GM23248 (cell line): ENCODE results near the gene GOLPH3.

Experiments
- EZH2 ChIP-seq: fragments of 200-600 bp; sonication (generic); IDR thresholded peaks from 2 replicates; pipeline ENCODE4 v1.6.1; 2018; ENCODE audit warnings: antibody characterized with exemption, mild to moderate bottlenecking; ENCODE audit not compliant: insufficient read depth, poor library complexity, severe bottlenecking
- EZH2phosphoT487 ChIP-seq: fragments of 200-600 bp; sonication (generic); IDR thresholded peaks from 2 replicates; pipeline ENCODE4 v1.6.1; 2018; ENCODE audit warnings: antibody characterized with exemption, moderate library complexity, mild to moderate bottlenecking, low read depth; ENCODE audit not compliant: insufficient read depth

GRCh38 chr5:32174011-32174870 is at the start of gene GOLPH3:
- TF ChIP-seq EZH2 (no peak), EZH2phosphoT487 (no peak)
